GM19351 (cell line): ENCODE measurements around the gene GDF7.

ENCODE experiments used
- ATAC-seq: cut with Tn5 transposase; IDR thresholded peaks from one replicate; pipeline ENCODE4 v1.9.1; 2021; ENCODE audit warnings: mild to moderate bottlenecking, moderate library complexity; ENCODE audit not compliant: unreplicated experiment

The GDF7 gene

DNA sequence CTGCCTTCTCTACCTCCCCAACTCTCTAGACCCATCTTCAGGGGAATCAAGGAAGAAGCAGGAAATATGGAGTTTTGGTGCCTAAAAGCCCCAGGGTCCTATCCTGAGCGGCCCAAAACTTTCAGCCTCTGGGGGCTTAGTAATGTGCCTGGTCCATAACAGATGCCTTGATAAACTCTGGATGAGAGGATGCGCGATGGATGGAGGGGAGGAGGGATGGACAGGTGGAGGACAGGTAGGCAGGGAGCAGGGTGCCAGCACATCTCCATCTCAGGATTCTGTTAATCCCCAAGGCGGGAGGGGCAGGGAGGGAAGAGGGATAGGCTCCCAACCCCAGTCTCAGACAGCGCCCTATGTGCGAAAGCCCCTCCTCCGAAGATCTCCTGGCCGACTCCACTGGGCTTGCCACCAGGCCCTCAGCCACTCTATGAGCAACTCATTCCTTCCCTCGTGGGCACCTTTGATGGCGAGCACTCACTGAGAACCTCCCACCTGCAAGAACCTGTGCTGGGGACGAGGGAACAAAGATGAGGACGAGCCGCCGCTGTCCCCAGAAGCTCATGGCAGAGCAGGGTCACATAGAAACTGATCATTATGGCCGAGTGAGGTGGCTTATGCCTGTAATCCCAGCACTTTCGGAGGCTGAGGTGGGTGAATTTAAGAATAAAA is 39.1 kb upstream of the GDF7 start:
- no peak for ATAC-seq

DNA sequence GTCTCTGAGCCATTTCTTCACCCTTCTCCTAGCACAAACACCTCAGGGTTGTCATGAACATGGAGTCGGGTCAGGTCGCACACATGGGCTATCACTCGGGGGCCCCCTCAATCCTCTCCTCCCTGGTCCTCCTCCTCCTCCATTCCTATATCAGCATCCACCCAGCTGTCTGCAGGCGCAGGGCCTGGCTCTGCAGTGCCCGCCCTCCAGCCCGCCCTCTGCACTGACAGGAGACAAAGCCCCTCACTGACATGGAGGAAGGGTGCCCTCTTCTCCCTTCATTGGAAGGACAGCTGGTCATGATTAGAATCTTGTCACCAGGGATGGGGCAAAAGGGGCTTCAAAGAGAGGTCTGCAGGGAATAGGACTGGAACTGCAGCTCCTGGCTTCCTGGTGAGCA is 37.8 kb upstream of the GDF7 start:
- ATAC-seq, result no peak

DNA sequence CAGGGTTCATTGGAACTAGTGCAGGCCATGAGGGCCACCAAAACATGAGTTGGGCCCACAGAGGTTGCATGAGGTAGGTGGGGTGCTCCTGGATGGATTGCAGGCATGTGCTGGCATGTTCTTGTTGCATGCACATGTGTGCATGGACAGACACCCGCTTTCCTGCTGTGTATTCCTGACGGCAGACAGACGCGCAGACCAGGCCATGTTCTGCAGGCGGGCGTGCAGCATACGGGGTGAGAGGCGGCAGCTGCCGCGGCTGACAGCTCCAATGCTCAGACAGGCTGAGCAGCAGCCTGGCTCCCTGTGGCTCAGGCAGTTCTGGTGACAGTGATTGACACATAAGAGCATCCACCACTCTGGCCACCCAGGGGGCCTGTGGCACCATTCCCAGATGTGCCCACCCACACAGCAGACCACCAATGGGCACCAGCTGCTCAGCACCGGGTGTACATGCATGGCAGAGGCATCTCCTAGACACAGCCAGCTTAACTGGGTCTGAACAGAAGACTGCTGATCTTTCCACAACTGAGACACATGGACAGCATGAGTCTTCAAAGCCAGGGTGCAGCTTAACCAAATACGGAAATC is 37.3 kb upstream of the GDF7 start:
- no peak for ATAC-seq

DNA sequence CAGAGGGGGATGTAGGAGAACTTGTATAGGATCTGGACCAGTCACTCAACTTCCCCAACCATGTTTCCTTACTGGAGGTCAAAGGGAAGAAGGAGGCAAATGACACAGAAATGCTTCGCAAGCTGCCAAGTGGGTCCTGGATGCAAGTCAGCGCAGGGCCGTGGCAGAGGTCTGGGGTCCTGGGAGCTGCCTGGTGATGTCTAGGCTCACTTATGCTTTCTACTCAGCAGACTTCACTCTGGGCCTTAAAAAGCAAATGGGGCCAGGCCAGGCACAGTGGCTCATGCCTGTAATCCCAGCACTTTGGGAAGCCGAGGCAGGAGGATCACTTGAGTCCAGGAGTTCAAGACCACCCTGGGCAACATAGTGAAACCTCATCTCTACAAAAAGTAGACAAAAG is 36.0 kb upstream of the GDF7 start:
- ATAC-seq, result no peak

DNA sequence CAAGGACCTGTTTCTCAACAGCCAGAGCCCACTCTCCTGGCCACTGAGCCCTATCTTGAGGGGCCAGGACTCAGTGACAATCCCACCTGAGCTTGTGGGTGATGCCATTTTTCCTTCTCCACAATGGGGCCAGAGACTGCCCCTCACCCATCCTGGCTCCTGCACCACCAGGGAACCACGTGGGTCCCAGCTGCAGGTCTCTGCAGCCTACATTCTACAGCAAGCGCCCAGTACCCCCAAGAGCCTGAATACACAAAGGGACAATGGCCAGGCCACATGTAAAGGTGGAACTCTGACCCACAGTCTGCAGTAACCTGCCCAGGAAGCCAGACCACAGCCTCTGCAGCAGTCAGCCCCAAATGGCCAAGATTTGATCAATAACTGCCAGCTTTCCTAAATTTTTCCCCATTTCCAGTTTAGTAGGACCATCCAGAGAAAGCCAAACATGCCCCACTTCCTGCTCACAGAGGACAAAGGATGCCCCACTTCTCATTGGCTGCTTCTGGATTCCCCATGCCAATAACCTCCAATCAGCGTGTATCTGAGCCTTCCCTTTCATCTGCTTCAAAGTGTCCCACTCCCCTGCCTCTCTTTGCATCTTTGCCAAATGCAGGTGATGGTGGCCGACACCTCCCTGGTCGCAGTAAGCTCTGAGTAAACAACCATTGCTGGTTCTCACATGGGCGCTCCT is 35.2 kb upstream of the GDF7 start:
- no peak for ATAC-seq

DNA sequence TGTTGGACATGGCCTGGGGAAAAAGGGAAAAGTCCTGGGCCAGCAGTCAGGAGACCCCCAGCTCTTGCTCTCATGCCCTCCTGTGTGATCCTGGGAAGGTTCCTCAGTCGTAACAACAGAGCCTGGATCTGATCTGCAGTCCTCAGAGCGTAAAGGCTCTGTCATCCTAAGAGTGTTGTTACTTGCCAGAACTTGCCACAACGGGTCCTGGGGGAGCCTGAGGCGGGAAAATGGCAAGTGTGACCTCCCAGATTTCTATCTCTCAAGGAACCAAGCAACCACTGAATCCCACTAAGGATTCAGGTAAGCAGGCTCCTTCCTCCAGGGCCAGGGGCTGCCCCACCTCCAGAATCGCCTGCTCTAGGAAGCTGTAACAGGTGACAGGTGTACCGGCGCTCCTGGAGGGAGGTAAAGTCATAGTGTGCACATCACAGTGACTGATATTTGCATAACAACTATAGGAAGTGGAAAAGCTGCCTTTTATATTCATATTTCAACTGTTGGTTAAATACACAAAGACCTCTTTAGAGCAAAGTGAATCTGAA is 34.4 kb upstream of the GDF7 start:
- no peak for ATAC-seq

DNA sequence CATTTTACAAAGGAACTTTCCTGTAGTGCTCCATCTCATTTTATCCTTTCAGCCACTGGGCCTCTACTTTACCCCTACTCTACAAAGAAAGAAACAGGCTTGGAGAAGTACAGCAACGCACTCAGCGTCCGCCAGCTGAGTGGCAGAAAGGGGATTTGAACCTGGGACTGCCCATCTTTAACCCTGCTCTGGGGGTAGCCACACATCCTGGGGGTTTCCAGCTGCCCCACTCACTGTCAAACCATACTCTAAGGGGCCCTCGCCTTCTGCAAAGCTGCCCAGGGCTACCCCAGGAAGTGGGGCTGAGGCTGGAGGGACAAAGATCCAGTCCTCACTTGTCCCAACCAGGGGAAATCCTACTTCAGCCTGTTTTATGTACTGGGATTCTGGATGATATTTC is 33.9 kb upstream of the GDF7 start:
- ATAC-seq, result no peak

DNA sequence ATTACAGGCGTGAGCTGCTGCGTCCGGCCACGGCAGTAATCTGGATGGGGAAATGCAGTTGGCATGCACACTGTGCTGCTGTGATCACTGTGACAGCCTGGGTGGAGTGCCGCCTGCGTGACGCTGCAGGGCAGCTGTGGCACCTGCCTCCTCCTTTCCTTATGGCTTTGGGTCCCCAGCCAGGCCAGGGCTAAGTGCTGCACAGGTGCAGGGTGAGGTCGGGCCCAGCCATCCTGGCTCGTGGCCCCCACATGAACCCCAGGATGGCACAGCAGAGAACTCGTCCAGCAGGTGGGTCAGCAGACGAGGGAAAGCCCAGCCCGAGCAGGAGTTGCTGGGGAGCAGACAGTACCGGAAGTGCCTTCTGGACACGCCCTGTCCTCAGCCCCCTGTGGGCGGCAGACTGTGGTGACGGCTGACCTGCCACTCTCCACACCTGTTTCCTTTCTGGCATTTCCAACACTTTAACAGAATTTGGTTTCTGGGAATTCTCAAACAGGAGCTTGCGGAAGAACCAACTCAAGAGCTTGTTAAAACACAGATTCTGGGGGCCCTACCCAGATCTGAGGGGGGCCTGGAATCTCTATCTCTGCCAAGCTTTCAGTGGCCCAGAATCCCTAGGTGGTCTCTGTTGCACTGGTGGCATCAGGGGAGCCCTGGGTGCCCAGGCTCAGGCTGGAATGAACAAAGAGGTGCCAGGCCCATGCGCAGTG is 33.0 kb upstream of the GDF7 start:
- ATAC-seq, result peak; percentile 76

DNA sequence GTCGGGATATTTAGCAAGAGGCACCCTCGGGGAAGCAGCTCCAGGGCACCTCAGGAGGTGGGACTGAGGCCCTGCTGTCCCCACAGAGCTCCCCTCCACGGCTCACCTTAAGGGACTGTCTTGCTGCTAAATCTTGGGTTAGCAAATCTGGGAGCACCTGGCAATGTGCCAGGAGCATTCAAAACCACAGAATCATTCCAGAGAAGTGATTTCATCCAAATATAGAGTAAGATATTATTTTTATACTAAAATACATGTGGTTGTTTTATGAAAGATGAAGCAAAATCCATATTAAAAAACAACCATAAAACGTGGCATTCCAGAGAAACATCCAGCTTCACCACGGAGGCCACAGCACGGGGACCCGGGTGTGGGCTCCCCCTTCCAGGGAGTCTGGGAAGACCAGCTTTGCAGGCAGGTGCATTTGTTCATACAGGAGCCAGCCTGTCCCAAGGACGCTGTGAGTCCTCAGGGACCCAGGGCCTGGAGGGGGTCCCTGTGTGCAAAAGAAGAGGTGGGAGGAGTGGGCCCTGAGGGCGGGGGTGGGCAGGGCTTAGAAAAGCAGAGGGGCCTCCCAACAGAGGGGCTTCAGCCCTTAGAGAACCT is 32.3 kb upstream of the GDF7 start:
- no peak for ATAC-seq

DNA sequence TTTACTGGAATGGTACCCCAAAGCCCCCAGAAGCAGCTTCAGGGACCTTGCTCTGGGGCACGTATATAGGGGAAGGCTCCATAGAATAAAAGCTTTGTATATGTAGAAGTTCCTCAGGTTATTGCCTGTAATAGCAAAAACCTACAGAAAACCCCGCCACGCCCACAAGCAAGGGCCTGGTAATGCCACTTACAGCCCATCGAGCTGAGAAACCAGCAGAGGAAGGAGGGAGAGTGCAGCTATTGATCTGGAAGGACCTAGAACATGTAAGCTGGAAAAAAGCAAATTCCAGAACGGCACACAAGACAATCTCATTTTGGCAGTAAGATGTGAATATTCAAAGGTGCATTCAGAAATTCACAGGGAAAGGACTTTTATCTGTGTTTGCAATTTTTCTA is 31.8 kb upstream of the GDF7 start:
- ATAC-seq, result no peak

DNA sequence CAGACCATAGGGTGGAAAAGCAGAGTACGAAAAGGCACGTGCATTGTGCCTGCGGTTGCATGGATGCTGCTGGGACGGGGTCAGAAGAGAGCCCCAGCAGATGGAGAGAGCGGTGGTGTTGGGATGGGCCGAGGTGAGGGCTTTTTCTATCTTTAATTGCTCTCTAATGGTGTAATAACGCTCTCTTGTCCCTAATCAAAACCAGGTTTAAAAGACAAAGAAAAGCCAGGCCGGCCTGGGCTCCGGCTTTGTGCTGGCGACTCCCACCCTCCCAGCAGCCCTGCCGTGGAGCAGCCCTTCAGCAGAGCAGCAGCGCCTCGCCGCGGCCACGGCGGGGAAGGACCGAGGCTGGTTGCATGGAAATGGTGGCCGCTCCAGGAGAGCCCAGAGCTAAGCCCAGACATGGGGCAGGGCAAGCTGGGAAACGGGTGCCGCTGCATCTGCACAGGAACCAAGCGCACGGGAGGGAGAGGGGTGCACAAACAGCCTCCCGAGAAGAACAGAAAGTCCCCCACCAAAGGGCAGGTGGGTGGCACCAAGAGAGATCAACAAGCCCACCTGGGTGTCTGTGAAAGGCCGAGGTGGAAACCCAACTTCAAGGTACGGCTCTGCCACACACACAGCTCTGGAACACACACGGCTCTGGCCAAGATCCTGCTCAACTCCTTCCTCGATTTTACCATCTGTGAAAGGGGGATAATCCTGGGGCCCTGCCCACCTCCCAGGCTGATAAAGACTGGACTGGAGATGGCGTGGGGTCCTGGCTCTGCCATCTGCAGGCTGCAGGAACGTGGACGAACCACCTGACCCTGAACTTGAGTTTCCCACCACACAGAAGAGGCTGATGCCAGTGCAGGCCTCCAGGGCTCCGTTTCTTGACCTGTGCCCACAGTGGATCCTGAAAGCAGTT is 31.0 kb upstream of the GDF7 start:
- ATAC-seq, result peak; percentile 63

DNA sequence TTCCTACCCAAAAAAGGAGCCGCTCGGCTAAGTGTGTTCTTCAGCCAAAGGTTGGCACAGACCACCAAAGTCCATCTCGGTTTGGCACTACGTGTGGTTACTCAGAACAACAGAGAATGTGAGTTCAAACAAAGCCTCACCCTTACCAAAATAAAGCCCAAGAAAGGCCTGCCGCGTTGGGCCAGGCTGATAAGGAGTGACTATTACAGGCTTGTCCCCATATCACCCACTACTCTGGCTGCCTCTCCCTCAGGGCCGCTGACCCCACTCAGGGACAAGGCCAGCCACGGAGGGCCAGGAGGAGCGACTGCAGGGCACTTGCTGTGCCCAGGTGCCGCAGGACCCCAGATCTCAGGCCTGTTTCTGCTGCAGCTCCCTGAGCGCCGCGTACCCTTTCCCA is 29.8 kb upstream of the GDF7 start:
- ATAC-seq, result no peak

DNA sequence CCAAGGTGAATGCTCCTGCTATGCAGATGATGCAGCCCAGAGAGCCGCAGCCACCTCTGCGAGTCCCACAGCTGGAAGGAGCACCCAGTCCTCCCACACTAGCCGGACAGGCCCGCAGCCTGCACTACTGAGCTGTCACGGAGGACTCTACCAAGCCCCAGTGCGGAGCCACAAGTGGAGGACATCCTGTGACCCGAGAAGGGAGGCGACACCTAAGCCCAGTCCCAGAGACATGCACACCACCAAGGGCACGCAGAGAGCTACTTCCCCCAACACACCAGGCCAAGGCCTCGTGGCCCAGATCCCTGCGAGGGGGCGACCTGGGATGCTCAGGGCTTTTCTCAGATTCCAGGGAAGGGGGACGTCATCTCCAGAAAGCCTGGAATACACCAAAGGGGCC is 28.9 kb upstream of the GDF7 start:
- ATAC-seq, result no peak

DNA sequence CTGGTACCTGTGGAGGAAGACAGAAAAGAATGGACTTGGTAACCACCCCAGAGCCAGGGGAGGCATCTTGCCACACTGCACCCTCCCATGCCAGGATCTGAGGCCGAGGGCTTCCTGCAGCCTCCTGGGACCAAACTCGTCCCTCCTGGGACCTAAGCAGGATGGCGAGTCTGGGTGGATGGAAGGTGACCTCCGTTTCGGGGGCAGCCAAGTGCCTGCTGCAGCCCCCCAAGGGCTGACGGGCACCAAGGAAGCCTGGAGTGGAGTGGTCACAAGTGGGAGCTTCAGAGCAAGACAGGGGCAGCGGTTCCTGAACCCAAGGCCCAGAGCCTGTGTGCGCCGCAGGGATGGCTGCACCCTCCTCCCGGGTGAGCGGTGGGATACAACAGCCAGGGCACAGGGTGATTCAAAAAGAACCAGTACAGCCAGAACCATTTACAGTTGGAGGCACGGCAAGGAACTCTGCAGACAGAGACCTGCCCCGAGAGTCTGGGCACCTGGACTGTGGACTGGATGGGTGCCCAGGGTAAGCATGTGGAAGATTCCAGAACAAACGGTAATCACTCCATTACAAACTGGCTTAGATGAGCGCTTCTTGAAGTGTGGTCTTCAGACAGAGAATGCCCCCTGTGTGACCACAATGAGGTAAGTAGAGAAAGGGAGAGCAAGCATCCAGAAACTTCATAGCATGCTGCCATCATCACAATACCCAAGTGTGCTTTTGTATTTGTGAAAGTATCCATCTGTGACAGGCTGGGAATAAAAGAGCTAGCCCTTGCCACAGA is 28.1 kb upstream of the GDF7 start:
- ATAC-seq, result no peak

DNA sequence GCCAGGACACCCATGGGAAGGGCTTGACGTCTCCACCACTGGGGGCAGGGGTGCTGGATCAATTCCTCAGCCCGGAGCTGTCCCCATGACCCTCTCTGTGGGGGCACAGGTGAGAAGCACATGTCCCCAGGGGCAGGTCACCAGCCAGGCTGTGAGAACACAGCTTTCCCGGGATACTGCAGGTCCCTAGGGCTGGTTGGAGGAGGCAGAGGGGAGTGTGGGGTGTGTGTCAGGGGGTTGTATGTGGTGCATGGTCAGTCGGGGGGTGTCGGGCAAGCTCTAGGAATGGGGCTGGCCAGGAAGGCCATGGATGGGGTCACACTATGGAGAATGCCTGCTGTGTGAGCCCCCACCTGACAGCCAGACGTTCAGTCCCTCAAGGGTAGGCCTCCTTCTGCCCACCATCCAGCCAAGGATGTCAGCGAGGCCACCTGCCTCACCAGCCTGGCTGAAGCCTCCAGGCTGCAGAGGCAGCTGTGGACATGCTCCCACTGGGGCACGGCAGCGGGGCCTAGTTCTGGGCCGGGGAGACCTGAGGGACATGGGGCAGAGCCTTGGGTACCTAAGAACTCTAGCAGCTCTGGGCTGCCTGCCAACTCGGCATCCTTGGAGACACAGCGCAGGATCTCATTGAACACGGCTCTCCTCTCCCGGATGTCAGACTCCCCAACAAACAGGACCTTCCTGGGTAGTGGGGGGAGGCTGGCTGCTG is 26.4 kb upstream of the GDF7 start:
- no peak for ATAC-seq

DNA sequence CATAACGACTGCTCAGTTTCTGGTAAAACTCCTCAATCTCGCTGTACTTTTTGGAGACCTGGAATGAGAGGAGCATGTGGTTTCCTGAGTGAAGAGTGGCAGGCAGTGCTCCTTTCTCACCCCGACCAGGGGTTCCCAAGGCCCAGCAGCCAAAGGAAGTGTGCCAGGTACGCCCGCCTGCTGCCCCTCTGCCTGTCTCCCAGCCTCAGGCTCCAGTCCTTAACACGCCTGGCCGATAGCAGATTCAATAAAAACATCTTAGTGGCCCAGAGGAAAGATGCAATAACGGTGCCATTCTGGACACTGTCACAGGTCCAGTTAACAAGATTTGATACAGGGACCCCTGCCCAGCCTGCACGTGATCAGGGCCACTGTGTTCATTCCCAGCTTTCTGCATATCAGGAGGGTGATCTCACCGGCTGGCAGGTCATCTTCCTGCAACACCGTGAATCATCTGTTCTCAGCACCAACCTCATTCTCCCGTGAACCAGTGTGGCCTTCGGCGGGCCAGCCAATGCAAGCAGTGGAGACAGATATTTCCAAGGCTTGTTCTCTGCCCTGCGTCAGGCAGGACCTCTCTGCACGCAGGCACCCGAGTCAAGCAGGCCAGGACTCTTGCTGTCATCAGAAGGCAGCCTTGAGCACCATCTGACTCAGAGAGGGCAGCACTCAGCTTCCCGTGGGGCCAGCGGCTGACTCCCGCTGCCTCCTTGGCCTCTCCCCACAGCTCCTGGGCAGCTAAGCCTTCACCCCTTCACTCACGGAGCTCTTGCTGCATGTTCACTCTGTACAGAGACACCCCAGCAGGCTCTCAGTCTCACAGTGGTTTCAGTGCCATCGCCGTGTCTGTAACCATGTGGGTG is 25.6 kb upstream of the GDF7 start:
- ATAC-seq, result no peak

DNA sequence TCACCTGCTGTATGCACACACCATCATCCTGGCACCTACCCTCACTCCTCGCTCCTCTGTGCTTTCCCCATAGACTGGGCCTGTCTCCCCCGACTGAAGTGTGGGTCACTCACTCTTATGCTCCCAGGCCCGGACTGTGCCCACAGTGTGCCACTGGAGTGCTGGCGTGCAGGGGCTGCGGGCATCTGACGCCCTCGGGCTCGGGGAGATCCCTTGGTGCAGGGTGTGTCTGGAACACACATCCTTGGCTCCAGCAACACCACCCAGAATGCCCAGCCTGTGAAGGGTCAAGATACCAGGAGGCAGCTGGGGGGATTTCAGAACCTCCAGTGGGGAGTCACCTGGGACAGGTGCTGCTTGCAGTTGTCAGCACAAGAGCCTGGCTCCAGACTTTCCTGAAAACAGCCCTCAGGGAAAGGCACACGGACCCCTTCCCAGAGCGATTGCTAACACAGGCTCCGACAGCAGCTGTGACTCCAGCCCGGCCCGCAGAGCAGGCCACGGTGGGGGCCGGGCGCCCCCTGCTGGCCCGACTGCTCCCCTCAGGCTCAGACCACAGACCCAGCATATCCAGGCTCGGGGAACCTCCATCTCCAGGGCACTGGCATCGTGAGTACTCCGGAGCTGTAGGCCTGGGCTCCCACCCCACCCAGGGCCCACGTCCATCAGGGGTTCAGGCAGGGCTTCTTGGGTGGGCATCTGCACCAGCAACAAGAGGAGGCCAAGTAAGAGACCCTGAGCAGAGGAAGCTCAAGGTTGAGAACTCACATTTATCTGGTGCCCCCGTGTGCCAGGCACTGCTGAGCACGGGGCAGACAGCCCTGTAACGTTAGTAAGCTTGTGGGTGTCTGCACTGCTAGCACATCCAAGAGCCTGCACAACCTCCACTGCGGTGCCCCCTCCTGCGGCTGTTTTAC is 24.6 kb upstream of the GDF7 start:
- ATAC-seq, result peak; percentile 99
